IMR-90 (cell line): ENCODE measurements around the gene KLHL33. TPM values are rescaled to one million over a fixed set of nuclear protein-coding genes. Genes with fewer than 3 reads are reported as not detected.

ENCODE experiments used
- ATAC-seq: fragments of 200-7000 bp; cut with Tn5 transposase; 2 replicates; pipeline ENCODE4 v1.9.1; 2020; ENCODE audit warnings: low read depth, mild to moderate bottlenecking, moderate library complexity
- BruUV-seq: library from RNA; stranded (reverse); fragments of 400-500 nt; replicated peaks from 2 replicates; lab custom pipeline; 2021; lab: Mats Ljungman, UMichigan
- CTCF ChIA-PET: fragments of 300-600 bp; formaldehyde crosslinking; extraction: SDS; loops from one replicate; lab custom pipeline; 2021; ENCODE audit warnings: antibody characterized with exemption; lab: Yijun Ruan, JAX
- POLR2A ChIA-PET: fragments of 300-600 bp; sonication (Branson Sonifier 250); formaldehyde crosslinking; loops from one replicate; lab custom pipeline; 2022; ENCODE audit warnings: antibody characterized with exemption; ENCODE audit not compliant: unreplicated experiment; lab: Charles Lee
- DNase-seq: peaks from one replicate; pipeline ENCODE4 v3.0.0; 2013
- H2AFZ ChIP-seq: replicated peaks from 2 replicates; pipeline ENCODE3; 2013; ENCODE audit warnings: low read length, mild to moderate bottlenecking; ENCODE audit not compliant: poor library complexity
- H2AK5ac ChIP-seq: 2 replicates; pipeline ENCODE4 v1.6.1; 2013; ENCODE audit warnings: low read depth, low read length, inconsistent platforms
- H2AK9ac ChIP-seq: replicated peaks from 2 replicates; pipeline ENCODE3; 2013; ENCODE audit warnings: mild to moderate bottlenecking, low read depth, low read length, moderate library complexity; ENCODE audit not compliant: poor library complexity
- H2BK120ac ChIP-seq: 2 replicates; pipeline ENCODE4 v1.6.1; 2013; ENCODE audit warnings: low read depth, low read length, inconsistent platforms
- H2BK15ac ChIP-seq: 3 replicates; pipeline ENCODE4 v1.6.1; 2013; ENCODE audit warnings: low read depth, low read length, inconsistent platforms
- H2BK20ac ChIP-seq: 2 replicates; pipeline ENCODE4 v1.6.1; 2013; ENCODE audit warnings: low read depth, mild to moderate bottlenecking, inconsistent platforms, low read length, moderate library complexity
- H2BK5ac ChIP-seq: 2 replicates; pipeline ENCODE4 v1.6.1; 2013; ENCODE audit warnings: mild to moderate bottlenecking, low read depth, low read length, inconsistent platforms; ENCODE audit not compliant: poor library complexity, severe bottlenecking
- H3K14ac ChIP-seq: replicated peaks from 2 replicates; pipeline ENCODE4 v1.6.1; 2013; ENCODE audit warnings: low read depth, low read length, inconsistent platforms
- H3K18ac ChIP-seq: 2 replicates; pipeline ENCODE4 v1.6.1; 2013; ENCODE audit warnings: low read depth, low read length, control low read depth
- H3K23ac ChIP-seq: 2 replicates; pipeline ENCODE4 v1.6.1; 2013; ENCODE audit warnings: low read depth, low read length, inconsistent platforms
- H3K27ac ChIP-seq: 2 replicates; pipeline ENCODE4 v1.5.1; 2013; ENCODE audit warnings: mild to moderate bottlenecking, control low read depth, low read length; ENCODE audit not compliant: insufficient read depth
- H3K27me3 ChIP-seq: 2 replicates; pipeline ENCODE4 v1.6.1; 2013; ENCODE audit warnings: low read length; ENCODE audit not compliant: control insufficient read depth, insufficient read depth
- H3K36me3 ChIP-seq: 2 replicates; pipeline ENCODE4 v1.6.1; 2013; ENCODE audit warnings: low read length, mixed read lengths; ENCODE audit not compliant: control insufficient read depth, insufficient read depth
- H3K4ac ChIP-seq: 2 replicates; pipeline ENCODE4 v1.6.1; 2013; ENCODE audit warnings: low read depth, low read length, inconsistent platforms
- H3K4me1 ChIP-seq: 2 replicates; pipeline ENCODE4 v1.6.1; 2013; ENCODE audit warnings: low read length, mixed read lengths; ENCODE audit not compliant: control insufficient read depth, insufficient read depth
- H3K4me2 ChIP-seq: 2 replicates; pipeline ENCODE4 v1.6.1; 2013; ENCODE audit warnings: low read depth, mild to moderate bottlenecking, control low read depth, low read length, moderate library complexity
- H3K4me3 ChIP-seq: 2 replicates; pipeline ENCODE4 v1.5.1; 2013; ENCODE audit warnings: low read depth, mild to moderate bottlenecking, control low read depth, low read length, moderate library complexity; ENCODE audit not compliant: insufficient read depth
- H3K56ac ChIP-seq: 2 replicates; pipeline ENCODE4 v1.6.1; 2013; ENCODE audit warnings: low read length, inconsistent platforms; ENCODE audit not compliant: insufficient read depth; ENCODE audit errors: extremely low read depth
- H3K79me1 ChIP-seq, 2 experiments: 2 replicates each; pipeline ENCODE4 v1.6.1; 2013; ENCODE audit warnings: low read length in 2 of 2, inconsistent platforms in 1 of 2, low read depth in 1 of 2
- H3K9ac ChIP-seq: 2 replicates; pipeline ENCODE4 v1.6.1; 2013; ENCODE audit warnings: low read depth, low read length, control low read depth
- H3K9me1 ChIP-seq: 2 replicates; pipeline ENCODE4 v1.6.1; 2013; ENCODE audit warnings: low read length, inconsistent platforms; ENCODE audit not compliant: insufficient read depth
- H3K9me3 ChIP-seq: 2 replicates; pipeline ENCODE4 v1.6.1; 2013; ENCODE audit warnings: low read length; ENCODE audit not compliant: control insufficient read depth, insufficient read depth
- H4K20me1 ChIP-seq: 2 replicates; pipeline ENCODE4 v1.6.1; 2013; ENCODE audit warnings: low read length, inconsistent platforms; ENCODE audit not compliant: insufficient read depth
- H4K5ac ChIP-seq: 2 replicates; pipeline ENCODE4 v1.6.1; 2013; ENCODE audit warnings: mild to moderate bottlenecking, low read depth, low read length, control low read depth
- H4K8ac ChIP-seq, 2 experiments: 2 replicates each; pipeline ENCODE4 v1.6.1; 2013; ENCODE audit warnings: low read depth in 2 of 2, low read length in 2 of 2, control low read depth in 1 of 2, inconsistent platforms in 1 of 2
- H4K91ac ChIP-seq: 2 replicates; pipeline ENCODE4 v1.6.1; 2013; ENCODE audit warnings: low read depth, low read length, inconsistent platforms; ENCODE audit not compliant: insufficient read depth
- BHLHE40 ChIP-seq: fragments of 150-350 bp; IDR thresholded peaks from 2 replicates; pipeline ENCODE4 v1.6.1; 2016; ENCODE audit warnings: mild to moderate bottlenecking, low read depth, low read length
- CEBPB ChIP-seq: IDR thresholded peaks from 2 replicates; pipeline ENCODE4 v1.6.1; 2012; ENCODE audit warnings: low read depth, low read length, improper control_type of control experiment
- CHD1 ChIP-seq: IDR thresholded peaks from 2 replicates; pipeline ENCODE4 v1.6.1; 2012; ENCODE audit warnings: low read depth, low read length, improper control_type of control experiment
- CTCF ChIP-seq: conservative IDR thresholded peaks from 2 replicates; pipeline ENCODE4 v1.5.1; 2012; ENCODE audit warnings: mild to moderate bottlenecking, low read depth, low read length, improper control_type of control experiment
- FOS ChIP-seq: fragments of 150-350 bp; IDR thresholded peaks from 2 replicates; pipeline ENCODE4 v1.6.1; 2016; ENCODE audit warnings: low read depth, low read length
- MAFK ChIP-seq: IDR thresholded peaks from 2 replicates; pipeline ENCODE4 v1.6.1; 2012; ENCODE audit warnings: low read depth, low read length, improper control_type of control experiment
- MAZ ChIP-seq: IDR thresholded peaks from 2 replicates; pipeline ENCODE4 v1.6.1; 2012; ENCODE audit warnings: low read depth, mild to moderate bottlenecking, low read length, improper control_type of control experiment, moderate library complexity, borderline replicate concordance
- MXI1 ChIP-seq: IDR thresholded peaks from 2 replicates; pipeline ENCODE4 v1.6.1; 2012; ENCODE audit warnings: low read depth, mild to moderate bottlenecking, low read length, moderate library complexity, borderline replicate concordance
- NFE2L2 ChIP-seq: fragments of 150-350 bp; IDR thresholded peaks from 2 replicates; pipeline ENCODE4 v1.6.1; 2016; ENCODE audit warnings: low read depth, mild to moderate bottlenecking, low read length
- POLR2A ChIP-seq: IDR thresholded peaks from 2 replicates; pipeline ENCODE4 v1.6.1; 2012; ENCODE audit warnings: mild to moderate bottlenecking, low read depth, low read length
- RAD21 ChIP-seq: IDR thresholded peaks from 2 replicates; pipeline ENCODE4 v1.6.1; 2012; ENCODE audit warnings: low read length, improper control_type of control experiment
- RCOR1 ChIP-seq: IDR thresholded peaks from 2 replicates; pipeline ENCODE4 v1.6.1; 2012; ENCODE audit warnings: mild to moderate bottlenecking, low read length, improper control_type of control experiment; ENCODE audit not compliant: insufficient replicate concordance
- RFX5 ChIP-seq: IDR thresholded peaks from 2 replicates; pipeline ENCODE4 v1.8.0; 2012; ENCODE audit warnings: low read depth, mild to moderate bottlenecking, low read length, moderate library complexity
- SMC3 ChIP-seq: fragments of 150-350 bp; IDR thresholded peaks from 2 replicates; pipeline ENCODE4 v1.6.1; 2016; ENCODE audit warnings: low read depth, mild to moderate bottlenecking, antibody characterized with exemption, low read length, moderate library complexity
- WGBS, 2 experiments: methylation state at CpG; one replicate each; pipeline versions ENCODE4 v1.1.5 to v1.1.7; 2013; ENCODE audit warnings: missing lambda C conversion rate in 2 of 2; ENCODE audit not compliant: insufficient read length in 1 of 2; ENCODE audit errors: extremely low coverage in 2 of 2; 5-methylcytosine and 5-hydroxymethylcytosine counted together
- dilution Hi-C: fragments of 300-500 bp; cut with HindIII; formaldehyde crosslinking; loops from one replicate; pipeline ENCODE4 v1.14.3; 2018; ENCODE audit warnings: low sequenced_read_pairs; ENCODE audit not compliant: unreplicated experiment
- in situ Hi-C: fragments of 300-500 bp; cut with MboI; formaldehyde crosslinking; loops from 3 replicates; pipeline ENCODE4 v1.14.3; 2019; ENCODE audit warnings: low sequenced_read_pairs, inconsistent platforms, mixed read lengths
- intact Hi-C: fragments of 100-400 bp; cut with micrococcal nuclease; formaldehyde crosslinking; loops from 2 replicates; pipeline ENCODE4 v1.10.0; 2022
- polyA plus RNA-seq, 3 experiments: library from polyadenylated mRNA; depleted of rRNA; stranded (reverse); fragments of >200 nt; gene quantifications; 2 replicates each; pipeline ENCODE4 v1.2.3, GENCODE V29; 2012; ENCODE audit warnings: low replicate concordance in 1 of 3
- total RNA-seq: library from RNA; depleted of rRNA; stranded (reverse); fragments of >200 nt; gene quantifications from 2 replicates; pipeline ENCODE4 v1.2.3, GENCODE V29; 2012
- TF ChIP-seq, protein P1 (sequence below): fragments of 150-350 bp; IDR thresholded peaks from 2 replicates; pipeline ENCODE4 v1.6.1; 2016; ENCODE audit warnings: low read depth, mild to moderate bottlenecking, low read length, moderate library complexity, borderline replicate concordance
- TF ChIP-seq, protein P2 (sequence below): fragments of 150-350 bp; IDR thresholded peaks from 2 replicates; pipeline ENCODE4 v1.6.1; 2017; ENCODE audit warnings: mild to moderate bottlenecking, antibody characterized with exemption, low read length, low read depth

Gene KLHL33
- total and polyA plus RNA-seq, 2 of the 4 experiments (the other 2 are of a cell fraction), result under 0.01 to 0.03 TPM

DNA sequence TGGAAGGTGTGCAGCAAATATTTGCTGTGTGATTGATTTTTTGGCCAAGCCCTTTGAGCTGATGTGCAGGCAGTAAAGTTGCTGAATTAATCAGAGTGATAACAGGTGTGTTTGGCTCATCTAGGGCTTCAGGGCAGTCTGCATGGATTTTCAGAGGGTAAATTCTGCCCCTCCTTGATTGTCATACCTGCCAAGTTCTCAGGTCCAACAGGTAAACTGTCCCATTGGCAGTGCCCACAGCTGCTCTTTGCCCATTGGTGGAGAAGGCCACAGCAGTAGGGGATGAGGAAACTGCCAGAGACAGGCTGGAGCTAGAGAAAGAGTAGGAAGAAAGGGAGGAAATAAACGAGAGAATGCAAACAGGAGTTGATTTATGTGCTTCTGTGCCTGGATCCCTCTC is 56.2 kb downstream of the KLHL33 start:
- no peak overlapping the region for H3K18ac ChIP-seq
- intact Hi-C loops, result no loop called here
- POLR2A ChIA-PET, result no interaction called here

More for the DNA sequence above, 56.2 kb downstream of the KLHL33 start:
- no peak overlapping the region for H2BK20ac ChIP-seq
- ATAC-seq (no peak), DNase-seq (no peak)
- no peak overlapping the region for H2AK9ac ChIP-seq
- in situ Hi-C loops (no loop called here), dilution Hi-C loops (no loop called here)
- no peak overlapping the region for H4K5ac ChIP-seq
- no peak overlapping the region for H2AK5ac ChIP-seq
- no peak overlapping the region for H2BK15ac ChIP-seq
- H3K79me1 ChIP-seq, result no peaks in the 10 kb centered on the region
- no peaks in the 10 kb centered on the region for H4K20me1 ChIP-seq
- no peak overlapping the region for H3K9ac ChIP-seq
- no peaks in the 10 kb centered on the region for H3K9me1 ChIP-seq
- no peak overlapping the region for H4K91ac ChIP-seq
- H3K56ac ChIP-seq, result no peak overlapping the region
- CTCF ChIA-PET, result no interaction called here
- no peak overlapping the region for H3K4me2 ChIP-seq
- no peak overlapping the region for H3K4me3 ChIP-seq
- no peak overlapping the region for H3K23ac ChIP-seq
- no CpG with 5 or more reads among the region's 1 CpG for WGBS, 2 experiments
- H3K36me3 ChIP-seq, result peaks cover 83% of the 10 kb centered on the region
- no peaks in the 10 kb centered on the region for H3K27me3 ChIP-seq
- no peak overlapping the region for H3K27ac ChIP-seq
- no peak overlapping the region for H3K14ac ChIP-seq
- H3K9me3 ChIP-seq, result no peaks in the 10 kb centered on the region
- no peak overlapping the region for H3K4ac ChIP-seq
- no peak overlapping the region for H2BK5ac ChIP-seq
- no peaks in the 10 kb centered on the region for H3K4me1 ChIP-seq
- no peak overlapping the region for H4K8ac ChIP-seq
- no TSS peak for BruUV-seq
- no peak overlapping the region for H2BK120ac ChIP-seq
- no peak for TF ChIP-seq RFX5
- TF ChIP-seq, protein P1, sequence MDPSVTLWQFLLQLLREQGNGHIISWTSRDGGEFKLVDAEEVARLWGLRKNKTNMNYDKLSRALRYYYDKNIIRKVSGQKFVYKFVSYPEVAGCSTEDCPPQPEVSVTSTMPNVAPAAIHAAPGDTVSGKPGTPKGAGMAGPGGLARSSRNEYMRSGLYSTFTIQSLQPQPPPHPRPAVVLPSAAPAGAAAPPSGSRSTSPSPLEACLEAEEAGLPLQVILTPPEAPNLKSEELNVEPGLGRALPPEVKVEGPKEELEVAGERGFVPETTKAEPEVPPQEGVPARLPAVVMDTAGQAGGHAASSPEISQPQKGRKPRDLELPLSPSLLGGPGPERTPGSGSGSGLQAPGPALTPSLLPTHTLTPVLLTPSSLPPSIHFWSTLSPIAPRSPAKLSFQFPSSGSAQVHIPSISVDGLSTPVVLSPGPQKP, result no peak
- no peak for TF ChIP-seq RCOR1
- TF ChIP-seq MAFK, result no peak
- no peak for TF ChIP-seq NFE2L2
- no peak for TF ChIP-seq CTCF
- TF ChIP-seq CHD1, result no peak
- TF ChIP-seq MAZ, result no peak
- TF ChIP-seq BHLHE40, result no peak
- no peak for TF ChIP-seq FOS
- TF ChIP-seq CEBPB, result no peak
- no peak for TF ChIP-seq POLR2A
- TF ChIP-seq SMC3, result no peak
- TF ChIP-seq MXI1, result no peak
- TF ChIP-seq, protein P2, sequence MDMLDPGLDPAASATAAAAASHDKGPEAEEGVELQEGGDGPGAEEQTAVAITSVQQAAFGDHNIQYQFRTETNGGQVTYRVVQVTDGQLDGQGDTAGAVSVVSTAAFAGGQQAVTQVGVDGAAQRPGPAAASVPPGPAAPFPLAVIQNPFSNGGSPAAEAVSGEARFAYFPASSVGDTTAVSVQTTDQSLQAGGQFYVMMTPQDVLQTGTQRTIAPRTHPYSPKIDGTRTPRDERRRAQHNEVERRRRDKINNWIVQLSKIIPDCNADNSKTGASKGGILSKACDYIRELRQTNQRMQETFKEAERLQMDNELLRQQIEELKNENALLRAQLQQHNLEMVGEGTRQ, result no peak
- no peak for TF ChIP-seq RAD21
- H2AFZ ChIP-seq, result no peak overlapping the region
